Tibial nerve (tissue), 4 donors: Measurements from ENCODE around the gene NID2. TPM values are rescaled to one million over a fixed set of nuclear protein-coding genes. Genes with fewer than 3 reads are reported as not detected.

ENCODE experiments used
- DNase-seq, 2 donors: peaks; one replicate each; pipeline ENCODE4 v3.0.0-alpha.2; 2019; ENCODE audit warnings: low spot score in 2 of 2
- H3K27ac ChIP-seq, 4 donors: fragments of 200-600 bp; sonication (generic) in 3 of 4; one replicate each; pipeline ENCODE4 v1.5.1; 2017 to 2019; ENCODE audit warnings: mild to moderate bottlenecking in 1 of 4
- H3K27me3 ChIP-seq, 2 donors: fragments of 200-600 bp; sonication (generic) in 1 of 2; one replicate each; pipeline versions ENCODE4 v1.5.1 to v1.6.0; 2017 to 2019
- H3K36me3 ChIP-seq, 3 donors: fragments of 200-600 bp; sonication (generic); one replicate each; pipeline ENCODE4 v1.5.1; 2018 to 2019
- H3K4me1 ChIP-seq, 4 donors: fragments of 200-600 bp; sonication (generic) in 3 of 4; one replicate each; pipeline ENCODE4 v1.5.1; 2017 to 2019
- H3K4me3 ChIP-seq, 4 donors: fragments of 200-600 bp; sonication (generic) in 3 of 4; one replicate each; pipeline ENCODE4 v1.5.1; 2017 to 2019; ENCODE audit warnings: mild to moderate bottlenecking in 1 of 4, moderate library complexity in 1 of 4
- H3K9me3 ChIP-seq, 4 donors: fragments of 200-600 bp; sonication (generic) in 3 of 4; one replicate each; pipeline ENCODE4 v1.5.1; 2017 to 2019
- EP300 ChIP-seq, 2 donors: sonication (generic); formaldehyde crosslinking; IDR thresholded peaks; one replicate each; pipeline ENCODE4 v1.6.1; 2017; ENCODE audit warnings: antibody characterized with exemption in 2 of 2, mild to moderate bottlenecking in 1 of 2
- POLR2A ChIP-seq, 2 donors: fragments of 450-650 bp; IDR thresholded peaks; one replicate each; pipeline ENCODE4 v1.6.1; 2017; ENCODE audit warnings: antibody characterized with exemption in 2 of 2, mild to moderate bottlenecking in 2 of 2, moderate library complexity in 2 of 2
- WGBS, 2 donors: methylation state at CpG; one replicate each; pipeline ENCODE4 v1.1.5; 2018; 5-methylcytosine and 5-hydroxymethylcytosine counted together
- total RNA-seq, 4 donors: library from RNA; depleted of rRNA; stranded (reverse); fragments of >200 nt; gene quantifications; one replicate each; pipeline ENCODE4 v1.1.0, GENCODE V29; 2016
- TF ChIP-seq, protein P1 (sequence below), 5 experiments: fragments of 200-600 bp in 3 of 5; fragments of 450-650 bp in 2 of 5; sonication (generic) in 3 of 5; IDR thresholded peaks; one replicate each; pipeline ENCODE4 v1.5.1; 2016 to 2019; ENCODE audit warnings: antibody characterized with exemption in 5 of 5, mild to moderate bottlenecking in 3 of 5, moderate library complexity in 2 of 5

Gene NID2
- total RNA-seq, 4 donors from 2014 or later, result 61.4 to 90.0 (median 79.4) TPM

DNA sequence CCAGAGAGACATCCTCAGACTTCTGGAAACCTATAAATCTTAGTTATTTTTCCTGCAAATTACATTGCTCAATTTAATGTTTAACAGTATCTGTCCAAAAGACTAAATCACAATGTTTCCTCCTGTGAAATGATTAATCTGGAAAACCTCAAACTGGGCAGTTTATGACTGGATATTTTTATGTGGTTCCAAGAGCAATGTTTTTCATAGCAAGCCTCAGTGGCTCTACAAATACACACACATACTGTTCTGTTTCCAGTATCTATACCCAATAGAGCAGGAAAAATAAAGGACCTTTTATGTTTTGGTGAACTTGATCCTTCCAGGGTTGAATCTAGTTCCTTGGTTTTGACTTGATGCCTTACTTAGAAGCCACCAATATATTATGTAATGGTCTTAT, 9.2 kb downstream of the NID2 start:
- no peak overlapping the region for H3K4me3 ChIP-seq
- H3K27ac ChIP-seq, result peak overlapping the region in 2 of 4 donors; percentile 78 to 88
- H3K4me1 ChIP-seq, result peaks cover 0 to 82% (median 36%) of the 10 kb centered on the region in 4 donors
- TF ChIP-seq, protein P1, sequence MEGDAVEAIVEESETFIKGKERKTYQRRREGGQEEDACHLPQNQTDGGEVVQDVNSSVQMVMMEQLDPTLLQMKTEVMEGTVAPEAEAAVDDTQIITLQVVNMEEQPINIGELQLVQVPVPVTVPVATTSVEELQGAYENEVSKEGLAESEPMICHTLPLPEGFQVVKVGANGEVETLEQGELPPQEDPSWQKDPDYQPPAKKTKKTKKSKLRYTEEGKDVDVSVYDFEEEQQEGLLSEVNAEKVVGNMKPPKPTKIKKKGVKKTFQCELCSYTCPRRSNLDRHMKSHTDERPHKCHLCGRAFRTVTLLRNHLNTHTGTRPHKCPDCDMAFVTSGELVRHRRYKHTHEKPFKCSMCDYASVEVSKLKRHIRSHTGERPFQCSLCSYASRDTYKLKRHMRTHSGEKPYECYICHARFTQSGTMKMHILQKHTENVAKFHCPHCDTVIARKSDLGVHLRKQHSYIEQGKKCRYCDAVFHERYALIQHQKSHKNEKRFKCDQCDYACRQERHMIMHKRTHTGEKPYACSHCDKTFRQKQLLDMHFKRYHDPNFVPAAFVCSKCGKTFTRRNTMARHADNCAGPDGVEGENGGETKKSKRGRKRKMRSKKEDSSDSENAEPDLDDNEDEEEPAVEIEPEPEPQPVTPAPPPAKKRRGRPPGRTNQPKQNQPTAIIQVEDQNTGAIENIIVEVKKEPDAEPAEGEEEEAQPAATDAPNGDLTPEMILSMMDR (IDR thresholded peaks at IDR 0.05), result no peak
- TF ChIP-seq POLR2A (IDR thresholded peaks at IDR 0.05), result no peak
- peaks cover 0 to 5% (median 0%) of the 10 kb centered on the region in 3 donors for H3K36me3 ChIP-seq
- DNase-seq, result no peak
- no peaks in the 10 kb centered on the region for H3K9me3 ChIP-seq
- H3K27me3 ChIP-seq, result no peaks in the 10 kb centered on the region

DNA sequence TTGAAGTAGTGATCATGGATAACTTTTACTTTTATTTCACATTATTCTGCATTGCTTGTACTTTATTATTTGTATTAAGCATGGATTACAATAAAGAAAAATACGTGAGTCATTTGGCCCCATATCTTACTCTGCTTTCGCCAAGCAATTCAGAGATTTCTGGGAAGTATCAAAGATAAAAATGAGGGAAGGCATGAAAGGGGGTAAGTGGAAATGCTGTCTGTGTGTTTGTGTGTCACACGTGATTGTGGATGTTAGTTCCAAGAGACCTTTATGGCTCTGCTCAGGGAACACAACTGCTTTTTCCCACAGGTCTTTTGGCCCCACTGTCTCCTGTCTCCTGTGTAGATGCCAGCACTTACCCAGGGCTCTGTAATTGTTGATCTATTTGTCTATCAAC, 10.5 kb downstream of the NID2 start:
- H3K4me3 ChIP-seq, result no peak overlapping the region
- H3K27ac ChIP-seq, result peak overlapping the region in 2 of 4 donors; percentile 78 to 88
- 63 to 69% methylated on average over 3 of the region's 3 CpGs for WGBS, 2 donors
- H3K4me1 ChIP-seq, result peaks cover 0 to 87% (median 48%) of the 10 kb centered on the region in 4 donors
- no peak for TF ChIP-seq EP300 (IDR thresholded peaks at IDR 0.05)
- TF ChIP-seq POLR2A (IDR thresholded peaks at IDR 0.05), result no peak
- TF ChIP-seq, protein P1 (IDR thresholded peaks at IDR 0.05), result no peak
- H3K27me3 ChIP-seq, result no peaks in the 10 kb centered on the region
- no peaks in the 10 kb centered on the region for H3K9me3 ChIP-seq
- DNase-seq, result no peak
- peaks cover 0 to 5% (median 0%) of the 10 kb centered on the region in 3 donors for H3K36me3 ChIP-seq

DNA sequence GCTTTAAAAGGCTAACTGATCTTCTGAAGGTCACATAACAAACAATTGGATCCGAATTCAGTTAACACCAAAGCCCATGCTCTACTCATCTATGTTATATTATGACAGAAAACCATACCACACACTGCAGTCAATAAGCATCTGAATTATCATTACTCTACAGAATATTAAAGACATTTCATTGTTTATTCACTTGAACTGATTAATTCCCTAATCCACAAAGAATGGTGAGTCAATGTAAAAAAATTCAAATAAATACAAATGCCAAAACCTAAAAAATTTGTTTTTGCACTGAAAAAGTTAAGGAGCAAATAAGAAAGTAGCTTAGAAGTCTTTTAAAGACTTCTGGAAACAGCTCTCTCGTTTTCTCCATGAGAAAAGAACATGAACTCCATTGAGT, 13.7 kb downstream of the NID2 start:
- TF ChIP-seq, protein P1 (IDR thresholded peaks at IDR 0.05), result no peak
- TF ChIP-seq POLR2A (IDR thresholded peaks at IDR 0.05) (no peak), EP300 (IDR thresholded peaks at IDR 0.05) (no peak)
- Histone ChIP-seq H3K27me3 (no peaks in the 10 kb centered on the region), H3K36me3 (peaks cover 0 to 5% (median 0%) of the 10 kb centered on the region in 3 donors), H3K9me3 (no peaks in the 10 kb centered on the region), H3K27ac (peak overlapping the region in 2 of 4 donors; percentile 61 to 74), H3K4me1 (peaks cover 0 to 87% (median 50%) of the 10 kb centered on the region in 4 donors), H3K4me3 (no peak overlapping the region)
- 23 to 37% methylated on average over 2 of the region's 2 CpGs for WGBS, 2 donors
- no peak for DNase-seq

DNA sequence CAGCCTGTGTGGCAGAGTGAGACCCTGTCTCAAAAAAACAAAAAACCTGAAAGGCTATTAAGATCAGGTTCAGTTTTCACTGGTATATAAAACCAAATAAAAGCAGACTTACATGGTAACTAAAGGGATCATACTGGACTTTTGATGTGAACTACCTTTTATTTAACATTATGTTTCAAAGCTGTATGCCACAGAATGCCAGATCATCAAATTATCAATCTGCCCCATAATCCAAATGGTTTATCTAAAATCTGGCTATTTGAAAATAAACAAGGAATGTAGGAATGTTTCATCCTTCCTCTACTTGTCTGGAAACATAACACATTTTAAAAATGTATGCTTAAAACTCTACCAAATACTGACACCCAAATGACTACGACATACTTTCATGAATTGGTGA, 14.2 kb downstream of the NID2 start:
- Histone ChIP-seq H3K27me3 (no peaks in the 10 kb centered on the region), H3K9me3 (no peaks in the 10 kb centered on the region), H3K4me3 (no peak overlapping the region), H3K27ac (peak overlapping the region in 2 of 4 donors; percentile 61 to 74), H3K4me1 (peaks cover 0 to 87% (median 49%) of the 10 kb centered on the region in 4 donors), H3K36me3 (peaks cover 0 to 5% (median 0%) of the 10 kb centered on the region in 3 donors)
- DNase-seq, result no peak
- no peak for TF ChIP-seq POLR2A (IDR thresholded peaks at IDR 0.05)
- 37 to 38% methylated on average over 1 of the region's 1 CpG for WGBS, 2 donors

DNA sequence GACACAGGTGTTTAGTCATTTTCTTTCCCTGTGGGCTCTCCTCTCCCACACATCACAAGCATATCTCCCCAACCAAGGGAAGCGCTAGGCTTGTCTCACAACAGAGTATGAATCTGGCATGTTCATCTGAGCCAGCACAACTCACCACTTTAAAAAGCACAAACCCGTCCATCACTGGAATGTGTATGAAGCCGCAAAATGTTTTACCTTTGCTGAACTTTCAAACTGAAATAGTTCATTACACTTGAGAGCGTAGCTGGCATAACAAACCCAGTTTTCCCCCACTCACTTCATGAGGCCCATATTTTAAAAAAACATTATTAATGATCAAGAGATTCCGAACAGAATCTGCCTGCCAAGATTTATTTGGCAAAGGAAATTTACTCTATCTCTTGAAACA, 15.8 kb downstream of the NID2 start:
- Histone ChIP-seq H3K4me1 (peaks cover 0 to 86% (median 51%) of the 10 kb centered on the region in 4 donors), H3K27me3 (no peaks in the 10 kb centered on the region), H3K36me3 (peaks cover 0 to 5% (median 0%) of the 10 kb centered on the region in 3 donors), H3K27ac (peak overlapping the region in 3 of 4 donors; percentile 24 to 74 (median 71)), H3K4me3 (no peak overlapping the region), H3K9me3 (no peaks in the 10 kb centered on the region)
- DNase-seq, result no peak
- TF ChIP-seq POLR2A (IDR thresholded peaks at IDR 0.05) (no peak), EP300 (IDR thresholded peaks at IDR 0.05) (no peak)
- TF ChIP-seq, protein P1 (IDR thresholded peaks at IDR 0.05), result no peak
- 41% methylated on average over 5 of the region's 5 CpGs for WGBS, 2 donors
